ENCODE data around the gene ARL8A. TPM values are rescaled to one million over a fixed set of nuclear protein-coding genes. Genes with fewer than 3 reads are reported as not detected.

Gene ARL8A
- total and polyA plus RNA-seq, 2 experiments from 2014 or later, result 30.3 to 32.7 TPM

GRCh38 chr1:202116287-202116686 is 28.2 kb downstream of the ARL8A start:
- TF ChIP-seq EZH2 (IDR thresholded peaks at IDR 0.05; ENCODE audit: low read depth, unreplicated experiment) (no peak), ZNF331 (CRISPR knock-in tag; IDR thresholded peaks at IDR 0.05; ENCODE audit: low read depth) (no peak), ZNF114 (CRISPR knock-in tag; IDR thresholded peaks at IDR 0.05) (no peak), NANOG (IDR thresholded peaks at IDR 0.05; ENCODE audit: borderline replicate concordance) (no peak), REST (IDR thresholded peaks at IDR 0.05; ENCODE audit: unreplicated experiment) (no peak)
- no peak overlapping the region for H3K27ac Mint-ChIP-seq

DNA sequence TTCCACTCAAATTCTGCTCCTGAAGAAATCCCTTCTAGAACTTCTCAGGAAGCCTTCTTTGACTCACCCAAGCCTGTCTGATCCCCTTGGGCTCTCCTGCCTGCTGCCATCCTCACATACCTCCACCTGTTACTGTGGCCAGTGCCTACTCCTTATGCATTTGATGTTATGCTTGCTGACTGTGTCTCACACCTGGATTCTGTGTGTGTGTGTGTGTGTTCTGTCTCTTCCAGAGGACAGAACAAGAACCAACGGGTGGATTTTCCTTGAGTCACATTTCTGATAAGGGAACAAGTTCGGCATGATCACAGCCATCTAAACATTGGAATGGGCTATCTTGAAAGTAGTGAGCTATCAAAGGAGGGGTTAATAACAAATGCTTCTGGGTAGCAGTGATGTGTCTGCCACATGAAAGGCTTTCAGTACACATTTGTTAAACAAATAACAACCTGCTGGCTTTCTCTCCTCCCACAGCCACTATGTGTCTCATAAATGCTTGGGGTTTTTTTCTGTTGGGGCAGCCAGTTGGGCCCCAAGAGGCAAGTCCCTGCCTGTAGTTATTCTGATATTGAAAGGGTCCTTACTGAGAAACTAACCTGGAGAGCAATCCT is 30.7 kb downstream of the ARL8A start:
- H3K79me2 ChIP-seq (replicated peaks; ENCODE audit: insufficient read depth), result no peaks in the 10 kb centered on the region
- no peak overlapping the region for H3K4me3 ChIP-seq
- no peaks in the 10 kb centered on the region for H3K27me3 ChIP-seq (ENCODE audit: insufficient read depth)
- H3K27ac ChIP-seq (ENCODE audit: low read depth), result no peak overlapping the region
- DNase-seq (ENCODE audit: low spot score), result no peak
- no peaks in the 10 kb centered on the region for H3K9me2 ChIP-seq (ENCODE audit: insufficient read depth)
- H3K9me3 Mint-ChIP-seq, result no peaks in the 10 kb centered on the region
- no peaks in the 10 kb centered on the region for H3K36me3 Mint-ChIP-seq (ENCODE audit: low read depth)
- peaks cover 10% of the 10 kb centered on the region; the same call in 1 of the 2 replicates for H3K4me1 ChIP-seq (ENCODE audit: insufficient read depth)
- TF ChIP-seq REST (IDR thresholded peaks at IDR 0.05; ENCODE audit: unreplicated experiment) (no peak), JUNB (IDR thresholded peaks at IDR 0.05; ENCODE audit: unreplicated experiment) (no peak)
- TF ChIP-seq, protein P1, sequence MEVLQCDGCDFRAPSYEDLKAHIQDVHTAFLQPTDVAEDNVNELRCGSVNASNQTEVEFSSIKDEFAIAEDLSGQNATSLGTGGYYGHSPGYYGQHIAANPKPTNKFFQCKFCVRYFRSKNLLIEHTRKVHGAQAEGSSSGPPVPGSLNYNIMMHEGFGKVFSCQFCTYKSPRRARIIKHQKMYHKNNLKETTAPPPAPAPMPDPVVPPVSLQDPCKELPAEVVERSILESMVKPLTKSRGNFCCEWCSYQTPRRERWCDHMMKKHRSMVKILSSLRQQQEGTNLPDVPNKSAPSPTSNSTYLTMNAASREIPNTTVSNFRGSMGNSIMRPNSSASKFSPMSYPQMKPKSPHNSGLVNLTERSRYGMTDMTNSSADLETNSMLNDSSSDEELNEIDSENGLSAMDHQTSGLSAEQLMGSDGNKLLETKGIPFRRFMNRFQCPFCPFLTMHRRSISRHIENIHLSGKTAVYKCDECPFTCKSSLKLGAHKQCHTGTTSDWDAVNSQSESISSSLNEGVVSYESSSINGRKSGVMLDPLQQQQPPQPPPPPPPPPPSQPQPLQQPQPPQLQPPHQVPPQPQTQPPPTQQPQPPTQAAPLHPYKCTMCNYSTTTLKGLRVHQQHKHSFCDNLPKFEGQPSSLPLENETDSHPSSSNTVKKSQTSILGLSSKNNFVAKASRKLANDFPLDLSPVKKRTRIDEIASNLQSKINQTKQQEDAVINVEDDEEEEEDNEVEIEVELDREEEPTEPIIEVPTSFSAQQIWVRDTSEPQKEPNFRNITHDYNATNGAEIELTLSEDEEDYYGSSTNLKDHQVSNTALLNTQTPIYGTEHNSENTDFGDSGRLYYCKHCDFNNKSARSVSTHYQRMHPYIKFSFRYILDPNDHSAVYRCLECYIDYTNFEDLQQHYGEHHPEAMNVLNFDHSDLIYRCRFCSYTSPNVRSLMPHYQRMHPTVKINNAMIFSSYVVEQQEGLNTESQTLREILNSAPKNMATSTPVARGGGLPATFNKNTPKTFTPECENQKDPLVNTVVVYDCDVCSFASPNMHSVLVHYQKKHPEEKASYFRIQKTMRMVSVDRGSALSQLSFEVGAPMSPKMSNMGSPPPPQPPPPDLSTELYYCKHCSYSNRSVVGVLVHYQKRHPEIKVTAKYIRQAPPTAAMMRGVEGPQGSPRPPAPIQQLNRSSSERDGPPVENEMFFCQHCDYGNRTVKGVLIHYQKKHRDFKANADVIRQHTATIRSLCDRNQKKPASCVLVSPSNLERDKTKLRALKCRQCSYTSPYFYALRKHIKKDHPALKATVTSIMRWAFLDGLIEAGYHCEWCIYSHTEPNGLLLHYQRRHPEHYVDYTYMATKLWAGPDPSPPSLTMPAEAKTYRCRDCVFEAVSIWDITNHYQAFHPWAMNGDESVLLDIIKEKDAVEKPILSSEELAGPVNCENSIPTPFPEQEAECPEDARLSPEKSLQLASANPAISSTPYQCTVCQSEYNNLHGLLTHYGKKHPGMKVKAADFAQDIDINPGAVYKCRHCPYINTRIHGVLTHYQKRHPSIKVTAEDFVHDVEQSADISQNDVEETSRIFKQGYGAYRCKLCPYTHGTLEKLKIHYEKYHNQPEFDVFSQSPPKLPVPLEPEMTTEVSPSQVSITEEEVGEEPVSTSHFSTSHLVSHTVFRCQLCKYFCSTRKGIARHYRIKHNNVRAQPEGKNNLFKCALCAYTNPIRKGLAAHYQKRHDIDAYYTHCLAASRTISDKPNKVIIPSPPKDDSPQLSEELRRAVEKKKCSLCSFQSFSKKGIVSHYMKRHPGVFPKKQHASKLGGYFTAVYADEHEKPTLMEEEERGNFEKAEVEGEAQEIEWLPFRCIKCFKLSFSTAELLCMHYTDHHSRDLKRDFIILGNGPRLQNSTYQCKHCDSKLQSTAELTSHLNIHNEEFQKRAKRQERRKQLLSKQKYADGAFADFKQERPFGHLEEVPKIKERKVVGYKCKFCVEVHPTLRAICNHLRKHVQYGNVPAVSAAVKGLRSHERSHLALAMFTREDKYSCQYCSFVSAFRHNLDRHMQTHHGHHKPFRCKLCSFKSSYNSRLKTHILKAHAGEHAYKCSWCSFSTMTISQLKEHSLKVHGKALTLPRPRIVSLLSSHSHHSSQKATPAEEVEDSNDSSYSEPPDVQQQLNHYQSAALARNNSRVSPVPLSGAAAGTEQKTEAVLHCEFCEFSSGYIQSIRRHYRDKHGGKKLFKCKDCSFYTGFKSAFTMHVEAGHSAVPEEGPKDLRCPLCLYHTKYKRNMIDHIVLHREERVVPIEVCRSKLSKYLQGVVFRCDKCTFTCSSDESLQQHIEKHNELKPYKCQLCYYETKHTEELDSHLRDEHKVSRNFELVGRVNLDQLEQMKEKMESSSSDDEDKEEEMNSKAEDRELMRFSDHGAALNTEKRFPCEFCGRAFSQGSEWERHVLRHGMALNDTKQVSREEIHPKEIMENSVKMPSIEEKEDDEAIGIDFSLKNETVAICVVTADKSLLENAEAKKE (CRISPR knock-in tag; IDR thresholded peaks at IDR 0.05), result no peak
- H3K4me3 Mint-ChIP-seq, result no peak overlapping the region
- ATAC-seq, result no peak
- peaks cover 5% of the 10 kb centered on the region for H3K27me3 Mint-ChIP-seq (ENCODE audit: insufficient read depth, low read depth, poor library complexity)
- H2AFZ ChIP-seq, result no peak overlapping the region; the same call in 1 of the 2 replicates
- H4K20me1 ChIP-seq (replicated peaks; ENCODE audit: insufficient read depth), result no peaks in the 10 kb centered on the region
- peaks cover 21% of the 10 kb centered on the region for H3K4me1 Mint-ChIP-seq
- peak overlapping the region; percentile 9; the same call in 1 of the 2 replicates for H3K27ac Mint-ChIP-seq
- H3K4me2 ChIP-seq, result no peak overlapping the region
- no peaks in the 10 kb centered on the region for H3K36me3 ChIP-seq (ENCODE audit: insufficient read depth)
- no peaks in the 10 kb centered on the region for H3F3A ChIP-seq (replicated peaks; ENCODE audit: low read depth)

More at GRCh38 chr1:202116287-202116686, 28.2 kb downstream of the ARL8A start:
- Histone ChIP-seq H3K4me1 (ENCODE audit: insufficient read depth) (peaks cover 10% of the 10 kb centered on the region; the same call in 1 of the 2 replicates), H3K27me3 (ENCODE audit: insufficient read depth) (no peaks in the 10 kb centered on the region), H3F3A (replicated peaks; ENCODE audit: low read depth) (no peaks in the 10 kb centered on the region), H3K36me3 (ENCODE audit: insufficient read depth) (no peaks in the 10 kb centered on the region), H3K79me2 (replicated peaks; ENCODE audit: insufficient read depth) (no peaks in the 10 kb centered on the region), H3K4me2 (no peak overlapping the region), H3K27ac (ENCODE audit: low read depth) (no peak overlapping the region), H4K20me1 (replicated peaks; ENCODE audit: insufficient read depth) (no peaks in the 10 kb centered on the region), H2AFZ (no peak overlapping the region), H3K4me3 (no peak overlapping the region), H3K9me2 (ENCODE audit: insufficient read depth) (no peaks in the 10 kb centered on the region)
- DNase-seq (ENCODE audit: low spot score) (no peak), ATAC-seq (no peak)
- Mint-ChIP-seq H3K4me1 (peaks cover 21% of the 10 kb centered on the region), H3K4me3 (no peak overlapping the region), H3K36me3 (ENCODE audit: low read depth) (no peaks in the 10 kb centered on the region; the same call in 2 of the 3 replicates), H3K9me3 (no peaks in the 10 kb centered on the region), H3K27me3 (ENCODE audit: insufficient read depth, low read depth, poor library complexity) (peaks cover 9% of the 10 kb centered on the region)
